WTC11 (cell line): ENCODE results near the gene SND1. TPM values are rescaled to one million over a fixed set of nuclear protein-coding genes. Genes with fewer than 3 reads are reported as not detected.
A peak's percentile ranks its signal among the peaks of the same experiment; 100 is the strongest.

Source experiments
- ATAC-seq: fragments of 200-7000 bp; cut with Tn5 transposase; 2 replicates; pipeline ENCODE4 v1.10.0; 2021; ENCODE audit warnings: mild to moderate bottlenecking, moderate library complexity
- CTCF ChIA-PET: fragments of 300-600 bp; sonication (Branson Sonifier 250); formaldehyde crosslinking; loops from one replicate; lab custom pipeline; 2021; ENCODE audit warnings: antibody characterized with exemption; lab: Charles Lee
- POLR2A ChIA-PET: fragments of 350-600 bp; sonication (Branson Sonifier 250); formaldehyde crosslinking; loops from one replicate; lab custom pipeline; 2021; ENCODE audit warnings: antibody characterized with exemption; lab: Charles Lee
- DNase-seq: peaks from one replicate; pipeline ENCODE4 v3.0.0; 2021; ENCODE audit warnings: low spot score
- H3K27ac Mint-ChIP-seq: 2 replicates; pipeline ENCODE4 v1.8.0; 2021; ENCODE audit warnings: mixed read lengths
- H3K27me3 Mint-ChIP-seq: 2 replicates; pipeline ENCODE4 v1.8.0; 2021; ENCODE audit warnings: low read depth, mild to moderate bottlenecking, moderate library complexity, mixed read lengths
- H3K36me3 Mint-ChIP-seq: 2 replicates; pipeline ENCODE4 v1.8.0; 2021; ENCODE audit warnings: mixed read lengths
- H3K4me1 Mint-ChIP-seq: 2 replicates; pipeline ENCODE4 v1.8.0; 2022; ENCODE audit warnings: mixed read lengths
- H3K4me3 Mint-ChIP-seq: 2 replicates; pipeline ENCODE4 v1.8.0; 2021; ENCODE audit warnings: mild to moderate bottlenecking, moderate library complexity, mixed read lengths
- H3K9me3 Mint-ChIP-seq: 2 replicates; pipeline ENCODE4 v1.8.0; 2021; ENCODE audit warnings: mixed read lengths
- ATF1 ChIP-seq: sonication (generic); formaldehyde crosslinking; IDR thresholded peaks from 2 replicates; pipeline ENCODE4 v1.8.1; 2023; ENCODE audit warnings: mild to moderate bottlenecking, moderate library complexity, missing genetic modification reagents
- CREB1 ChIP-seq: sonication (generic); formaldehyde crosslinking; IDR thresholded peaks from 2 replicates; pipeline ENCODE4 v1.8.0; 2023; ENCODE audit warnings: mild to moderate bottlenecking, missing genetic modification reagents
- CREM ChIP-seq: sonication (generic); formaldehyde crosslinking; IDR thresholded peaks from 2 replicates; pipeline ENCODE4 v1.8.1; 2022; ENCODE audit warnings: mild to moderate bottlenecking, missing genetic modification reagents, moderate library complexity
- ESRRA ChIP-seq: sonication (generic); formaldehyde crosslinking; IDR thresholded peaks from 2 replicates; pipeline ENCODE4 v1.8.1; 2022; ENCODE audit warnings: mild to moderate bottlenecking, missing genetic modification reagents, borderline replicate concordance
- FOXJ3 ChIP-seq: sonication (generic); formaldehyde crosslinking; IDR thresholded peaks from 2 replicates; pipeline ENCODE4 v1.9.0; 2021; ENCODE audit warnings: missing genetic modification reagents, mild to moderate bottlenecking, borderline replicate concordance
- GABPB1 ChIP-seq: sonication (generic); formaldehyde crosslinking; IDR thresholded peaks from 2 replicates; pipeline ENCODE4 v1.8.1; 2023; ENCODE audit warnings: mild to moderate bottlenecking, missing genetic modification reagents
- NR2C2 ChIP-seq: sonication (generic); formaldehyde crosslinking; IDR thresholded peaks from 2 replicates; pipeline ENCODE4 v1.8.0; 2022; ENCODE audit warnings: mild to moderate bottlenecking, missing genetic modification reagents
- SP1 ChIP-seq: sonication (generic); formaldehyde crosslinking; conservative IDR thresholded peaks from 2 replicates; pipeline ENCODE4 v1.8.1; 2022; ENCODE audit warnings: missing genetic modification reagents
- TEAD4 ChIP-seq: sonication (generic); formaldehyde crosslinking; IDR thresholded peaks from 2 replicates; pipeline ENCODE4 v1.8.0; 2022; ENCODE audit warnings: mild to moderate bottlenecking, missing genetic modification reagents
- ZBTB21 ChIP-seq: sonication (generic); formaldehyde crosslinking; IDR thresholded peaks from 2 replicates; pipeline ENCODE4 v1.8.1; 2023; ENCODE audit warnings: mild to moderate bottlenecking, missing genetic modification reagents, borderline replicate concordance
- ZNF138 ChIP-seq: sonication (generic); formaldehyde crosslinking; conservative IDR thresholded peaks from 2 replicates; pipeline ENCODE4 v1.8.1; 2022; ENCODE audit warnings: mild to moderate bottlenecking, moderate library complexity, missing genetic modification reagents
- ZNF423 ChIP-seq: fragments of 250-450 bp; sonication (Bioruptor Pico); IDR thresholded peaks from 2 replicates; pipeline ENCODE4 v2.1.2; 2022; ENCODE audit warnings: mild to moderate bottlenecking, moderate library complexity
- total RNA-seq: library from RNA; stranded (reverse); gene quantifications from 3 replicates; pipeline ENCODE4 v1.2.3, GENCODE V29; 2021
- TF ChIP-seq, protein P1 (sequence below): sonication (generic); formaldehyde crosslinking; IDR thresholded peaks from 2 replicates; pipeline ENCODE4 v1.8.0; 2022; ENCODE audit warnings: mild to moderate bottlenecking, missing genetic modification reagents
- TF ChIP-seq, protein P2 (sequence below): sonication (generic); formaldehyde crosslinking; IDR thresholded peaks from 2 replicates; pipeline ENCODE4 v1.8.1; 2023; ENCODE audit warnings: mild to moderate bottlenecking, missing genetic modification reagents, borderline replicate concordance
- TF ChIP-seq, protein P3 (sequence below): sonication (generic); formaldehyde crosslinking; IDR thresholded peaks from 2 replicates; pipeline ENCODE4 v1.8.0; 2023; ENCODE audit warnings: missing genetic modification reagents, mild to moderate bottlenecking, borderline replicate concordance
- TF ChIP-seq, protein P4 (sequence below): sonication (generic); formaldehyde crosslinking; IDR thresholded peaks from 2 replicates; pipeline ENCODE4 v1.8.0; 2023; ENCODE audit warnings: mild to moderate bottlenecking, missing genetic modification reagents

Gene SND1
- total RNA-seq, 1 experiment from 2014 or later: 261 TPM

DNA sequence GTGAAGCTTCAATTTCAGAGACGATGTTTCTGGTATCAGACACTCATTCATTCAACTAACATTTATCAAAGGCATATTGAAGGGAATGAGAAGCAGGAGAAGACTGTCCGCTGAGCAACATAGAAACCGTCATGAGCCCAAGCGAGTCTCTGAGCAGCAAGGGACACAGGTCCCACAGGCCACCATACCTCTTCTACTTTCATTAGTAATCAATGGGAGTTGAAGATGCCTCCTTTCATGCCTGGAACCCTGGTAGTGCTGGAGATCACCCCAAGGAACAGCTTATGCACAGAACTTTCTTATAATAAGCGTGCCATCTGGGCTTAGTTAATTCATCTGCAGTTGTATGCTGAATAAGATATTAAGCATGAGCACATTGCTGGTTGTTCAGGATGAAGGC, 35.3 kb upstream of the SND1 start (continued):
- TF ChIP-seq ZNF138 (CRISPR knock-in tag) (no peak), ATF1 (CRISPR knock-in tag) (no peak), GABPB1 (CRISPR knock-in tag) (no peak)
- TF ChIP-seq, protein P1, sequence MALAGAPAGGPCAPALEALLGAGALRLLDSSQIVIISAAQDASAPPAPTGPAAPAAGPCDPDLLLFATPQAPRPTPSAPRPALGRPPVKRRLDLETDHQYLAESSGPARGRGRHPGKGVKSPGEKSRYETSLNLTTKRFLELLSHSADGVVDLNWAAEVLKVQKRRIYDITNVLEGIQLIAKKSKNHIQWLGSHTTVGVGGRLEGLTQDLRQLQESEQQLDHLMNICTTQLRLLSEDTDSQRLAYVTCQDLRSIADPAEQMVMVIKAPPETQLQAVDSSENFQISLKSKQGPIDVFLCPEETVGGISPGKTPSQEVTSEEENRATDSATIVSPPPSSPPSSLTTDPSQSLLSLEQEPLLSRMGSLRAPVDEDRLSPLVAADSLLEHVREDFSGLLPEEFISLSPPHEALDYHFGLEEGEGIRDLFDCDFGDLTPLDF (CRISPR knock-in tag): no peak
- TF ChIP-seq, protein P2, sequence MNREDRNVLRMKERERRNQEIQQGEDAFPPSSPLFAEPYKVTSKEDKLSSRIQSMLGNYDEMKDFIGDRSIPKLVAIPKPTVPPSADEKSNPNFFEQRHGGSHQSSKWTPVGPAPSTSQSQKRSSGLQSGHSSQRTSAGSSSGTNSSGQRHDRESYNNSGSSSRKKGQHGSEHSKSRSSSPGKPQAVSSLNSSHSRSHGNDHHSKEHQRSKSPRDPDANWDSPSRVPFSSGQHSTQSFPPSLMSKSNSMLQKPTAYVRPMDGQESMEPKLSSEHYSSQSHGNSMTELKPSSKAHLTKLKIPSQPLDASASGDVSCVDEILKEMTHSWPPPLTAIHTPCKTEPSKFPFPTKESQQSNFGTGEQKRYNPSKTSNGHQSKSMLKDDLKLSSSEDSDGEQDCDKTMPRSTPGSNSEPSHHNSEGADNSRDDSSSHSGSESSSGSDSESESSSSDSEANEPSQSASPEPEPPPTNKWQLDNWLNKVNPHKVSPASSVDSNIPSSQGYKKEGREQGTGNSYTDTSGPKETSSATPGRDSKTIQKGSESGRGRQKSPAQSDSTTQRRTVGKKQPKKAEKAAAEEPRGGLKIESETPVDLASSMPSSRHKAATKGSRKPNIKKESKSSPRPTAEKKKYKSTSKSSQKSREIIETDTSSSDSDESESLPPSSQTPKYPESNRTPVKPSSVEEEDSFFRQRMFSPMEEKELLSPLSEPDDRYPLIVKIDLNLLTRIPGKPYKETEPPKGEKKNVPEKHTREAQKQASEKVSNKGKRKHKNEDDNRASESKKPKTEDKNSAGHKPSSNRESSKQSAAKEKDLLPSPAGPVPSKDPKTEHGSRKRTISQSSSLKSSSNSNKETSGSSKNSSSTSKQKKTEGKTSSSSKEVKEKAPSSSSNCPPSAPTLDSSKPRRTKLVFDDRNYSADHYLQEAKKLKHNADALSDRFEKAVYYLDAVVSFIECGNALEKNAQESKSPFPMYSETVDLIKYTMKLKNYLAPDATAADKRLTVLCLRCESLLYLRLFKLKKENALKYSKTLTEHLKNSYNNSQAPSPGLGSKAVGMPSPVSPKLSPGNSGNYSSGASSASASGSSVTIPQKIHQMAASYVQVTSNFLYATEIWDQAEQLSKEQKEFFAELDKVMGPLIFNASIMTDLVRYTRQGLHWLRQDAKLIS (CRISPR knock-in tag): no peak
- TF ChIP-seq, all 79 proteins: peak for 0

DNA sequence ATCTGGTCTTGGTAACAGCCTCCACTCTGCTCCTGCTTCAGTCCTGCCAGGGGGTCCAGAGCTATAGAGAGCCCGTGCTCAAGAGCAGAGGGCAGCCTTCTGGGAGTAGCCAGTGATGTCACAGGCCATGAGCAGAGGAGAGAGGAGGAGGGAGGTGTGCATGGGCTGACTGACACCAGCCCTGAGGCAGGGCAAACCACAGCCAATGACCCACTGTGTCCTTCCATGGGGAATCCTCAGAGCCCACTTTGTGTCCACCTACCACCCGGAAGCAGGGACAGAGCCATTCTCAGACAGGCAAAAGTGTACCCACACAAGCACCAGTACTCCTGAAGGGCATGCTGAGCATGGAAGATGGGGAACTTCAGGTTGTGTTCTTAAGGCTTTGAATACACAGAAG, 34.0 kb upstream of the SND1 start, which contains the start of gene PAX4:
Gene PAX4, minus strand, starts transcription at position 101 of the 400 bp plus-strand sequence. CDS start 2,214 bp downstream, outside the sequence.
- DNase-seq (no peak), ATAC-seq (no peak)
- H3K9me3 Mint-ChIP-seq: no peaks in the 10 kb centered on the region
- H3K36me3 Mint-ChIP-seq: no peaks in the 10 kb centered on the region
- H3K27me3 Mint-ChIP-seq: peaks cover 92% of the 10 kb centered on the region
- CTCF ChIA-PET: interaction anchor here (2.2 to 4.1 kb wide), 2 partner anchors 11 to 30 kb away, joined by 11 to 27 read pairs; partner anchors contain the start of gene ARF5
- H3K27ac Mint-ChIP-seq: no peak within 1 kb of the TSS
- peak within 1 kb of the TSS; percentile 28; the same call in 1 of the 2 replicates for H3K4me3 Mint-ChIP-seq
- POLR2A ChIA-PET: no interaction called here
- peaks cover 17% of the 10 kb centered on the region for H3K4me1 Mint-ChIP-seq
- TF ChIP-seq ZNF138 (CRISPR knock-in tag) (no peak), CREB1 (CRISPR knock-in tag) (no peak), FOXJ3 (CRISPR knock-in tag) (no peak), ZBTB21 (CRISPR knock-in tag) (no peak), ZNF423 (CRISPR knock-in tag) (no peak), TEAD4 (CRISPR knock-in tag) (no peak), NR2C2 (CRISPR knock-in tag) (no peak), SP1 (CRISPR knock-in tag) (no peak), ESRRA (CRISPR knock-in tag) (no peak), CREM (CRISPR knock-in tag) (no peak)
- TF ChIP-seq, protein P2 (CRISPR knock-in tag): no peak
- TF ChIP-seq, protein P3, sequence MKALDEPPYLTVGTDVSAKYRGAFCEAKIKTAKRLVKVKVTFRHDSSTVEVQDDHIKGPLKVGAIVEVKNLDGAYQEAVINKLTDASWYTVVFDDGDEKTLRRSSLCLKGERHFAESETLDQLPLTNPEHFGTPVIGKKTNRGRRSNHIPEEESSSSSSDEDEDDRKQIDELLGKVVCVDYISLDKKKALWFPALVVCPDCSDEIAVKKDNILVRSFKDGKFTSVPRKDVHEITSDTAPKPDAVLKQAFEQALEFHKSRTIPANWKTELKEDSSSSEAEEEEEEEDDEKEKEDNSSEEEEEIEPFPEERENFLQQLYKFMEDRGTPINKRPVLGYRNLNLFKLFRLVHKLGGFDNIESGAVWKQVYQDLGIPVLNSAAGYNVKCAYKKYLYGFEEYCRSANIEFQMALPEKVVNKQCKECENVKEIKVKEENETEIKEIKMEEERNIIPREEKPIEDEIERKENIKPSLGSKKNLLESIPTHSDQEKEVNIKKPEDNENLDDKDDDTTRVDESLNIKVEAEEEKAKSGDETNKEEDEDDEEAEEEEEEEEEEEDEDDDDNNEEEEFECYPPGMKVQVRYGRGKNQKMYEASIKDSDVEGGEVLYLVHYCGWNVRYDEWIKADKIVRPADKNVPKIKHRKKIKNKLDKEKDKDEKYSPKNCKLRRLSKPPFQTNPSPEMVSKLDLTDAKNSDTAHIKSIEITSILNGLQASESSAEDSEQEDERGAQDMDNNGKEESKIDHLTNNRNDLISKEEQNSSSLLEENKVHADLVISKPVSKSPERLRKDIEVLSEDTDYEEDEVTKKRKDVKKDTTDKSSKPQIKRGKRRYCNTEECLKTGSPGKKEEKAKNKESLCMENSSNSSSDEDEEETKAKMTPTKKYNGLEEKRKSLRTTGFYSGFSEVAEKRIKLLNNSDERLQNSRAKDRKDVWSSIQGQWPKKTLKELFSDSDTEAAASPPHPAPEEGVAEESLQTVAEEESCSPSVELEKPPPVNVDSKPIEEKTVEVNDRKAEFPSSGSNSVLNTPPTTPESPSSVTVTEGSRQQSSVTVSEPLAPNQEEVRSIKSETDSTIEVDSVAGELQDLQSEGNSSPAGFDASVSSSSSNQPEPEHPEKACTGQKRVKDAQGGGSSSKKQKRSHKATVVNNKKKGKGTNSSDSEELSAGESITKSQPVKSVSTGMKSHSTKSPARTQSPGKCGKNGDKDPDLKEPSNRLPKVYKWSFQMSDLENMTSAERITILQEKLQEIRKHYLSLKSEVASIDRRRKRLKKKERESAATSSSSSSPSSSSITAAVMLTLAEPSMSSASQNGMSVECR (CRISPR knock-in tag): no peak
- TF ChIP-seq, protein P4, sequence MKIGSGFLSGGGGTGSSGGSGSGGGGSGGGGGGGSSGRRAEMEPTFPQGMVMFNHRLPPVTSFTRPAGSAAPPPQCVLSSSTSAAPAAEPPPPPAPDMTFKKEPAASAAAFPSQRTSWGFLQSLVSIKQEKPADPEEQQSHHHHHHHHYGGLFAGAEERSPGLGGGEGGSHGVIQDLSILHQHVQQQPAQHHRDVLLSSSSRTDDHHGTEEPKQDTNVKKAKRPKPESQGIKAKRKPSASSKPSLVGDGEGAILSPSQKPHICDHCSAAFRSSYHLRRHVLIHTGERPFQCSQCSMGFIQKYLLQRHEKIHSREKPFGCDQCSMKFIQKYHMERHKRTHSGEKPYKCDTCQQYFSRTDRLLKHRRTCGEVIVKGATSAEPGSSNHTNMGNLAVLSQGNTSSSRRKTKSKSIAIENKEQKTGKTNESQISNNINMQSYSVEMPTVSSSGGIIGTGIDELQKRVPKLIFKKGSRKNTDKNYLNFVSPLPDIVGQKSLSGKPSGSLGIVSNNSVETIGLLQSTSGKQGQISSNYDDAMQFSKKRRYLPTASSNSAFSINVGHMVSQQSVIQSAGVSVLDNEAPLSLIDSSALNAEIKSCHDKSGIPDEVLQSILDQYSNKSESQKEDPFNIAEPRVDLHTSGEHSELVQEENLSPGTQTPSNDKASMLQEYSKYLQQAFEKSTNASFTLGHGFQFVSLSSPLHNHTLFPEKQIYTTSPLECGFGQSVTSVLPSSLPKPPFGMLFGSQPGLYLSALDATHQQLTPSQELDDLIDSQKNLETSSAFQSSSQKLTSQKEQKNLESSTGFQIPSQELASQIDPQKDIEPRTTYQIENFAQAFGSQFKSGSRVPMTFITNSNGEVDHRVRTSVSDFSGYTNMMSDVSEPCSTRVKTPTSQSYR: no peak
- TF ChIP-seq, protein P1 (CRISPR knock-in tag): no peak
